Retinal pigment epithelial cell (primary cell): ENCODE measurements around the gene SLC32A1.
A peak's percentile ranks its signal among the peaks of the same experiment; 100 is the strongest.

ENCODE experiments used
- DNase-seq: peaks from one replicate; pipeline ENCODE4 v3.0.0-alpha.2; 2010; ENCODE audit warnings: low read depth
- H3K4me3 ChIP-seq: 2 replicates; pipeline ENCODE4 v1.5.1; 2011; ENCODE audit warnings: mild to moderate bottlenecking, low read length, control low read depth, moderate library complexity
- CTCF ChIP-seq: conservative IDR thresholded peaks from 2 replicates; pipeline ENCODE4 v1.5.1; 2011; ENCODE audit warnings: low read depth, low read length, control low read depth, inconsistent platforms

The SLC32A1 gene

GRCh38 chr20:38764567-38765318 lies 40.5 kb downstream of the SLC32A1 start:
- peak; percentile 68 for DNase-seq
- no peak for TF ChIP-seq CTCF

GRCh38 chr20:38766071-38766470 lies 41.8 kb downstream of the SLC32A1 start:
- no peak overlapping the region for H3K4me3 ChIP-seq
- no peak for DNase-seq
- TF ChIP-seq CTCF: no peak

More at GRCh38 chr20:38764567-38765318, 40.5 kb downstream of the SLC32A1 start:
- H3K4me3 ChIP-seq: no peak overlapping the region

- no peak for DNase-seq
- no peak for TF ChIP-seq CTCF
Observed at GRCh38 chr20:38769376-38770295, 45.4 kb downstream of the SLC32A1 start.

GRCh38 chr20:38770546-38770945 lies 46.3 kb downstream of the SLC32A1 start:
- no peak for DNase-seq
- TF ChIP-seq CTCF: no peak
- H3K4me3 ChIP-seq: no peak overlapping the region

More at GRCh38 chr20:38769376-38770295, 45.4 kb downstream of the SLC32A1 start:
- no peak overlapping the region for H3K4me3 ChIP-seq

- TF ChIP-seq CTCF: no peak
- no peak overlapping the region for H3K4me3 ChIP-seq
- no peak for DNase-seq
Observed at GRCh38 chr20:38770970-38771369, 46.7 kb downstream of the SLC32A1 start.

- no peak overlapping the region for H3K4me3 ChIP-seq
- no peak for TF ChIP-seq CTCF
- no peak for DNase-seq
Observed at GRCh38 chr20:38771621-38772020, 47.3 kb downstream of the SLC32A1 start.
